K562 (cell line): Measurements from ENCODE around the gene KMT2E. TPM values are rescaled to one million over a fixed set of nuclear protein-coding genes. Genes with fewer than 3 reads are reported as not detected.

ENCODE experiments used
- ARID1B ChIP-seq: fragments of 450-650 bp; IDR thresholded peaks from 2 replicates; pipeline ENCODE4 v1.6.1; 2016; ENCODE audit warnings: antibody characterized with exemption, mild to moderate bottlenecking, inconsistent platforms
- ARNT ChIP-seq, 2 experiments: fragments of 450-650 bp; IDR thresholded peaks; 2 replicates each; pipeline ENCODE4 v1.6.1; 2016; ENCODE audit warnings: mild to moderate bottlenecking in 1 of 2
- ASH1L ChIP-seq: fragments of 450-650 bp; IDR thresholded peaks from 2 replicates; pipeline ENCODE4 v1.6.1; 2018; ENCODE audit warnings: borderline replicate concordance, mild to moderate bottlenecking, low read depth; ENCODE audit not compliant: partially characterized antibody
- CREB1 ChIP-seq, 2 experiments: sonication (generic) in 1 of 2; formaldehyde crosslinking in 1 of 2; IDR thresholded peaks; 2 replicates each; pipeline versions ENCODE4 v1.6.1 to v1.8.0; 2012 to 2022; ENCODE audit warnings: inconsistent platforms in 1 of 2, mild to moderate bottlenecking in 1 of 2, missing genetic modification reagents in 1 of 2, moderate library complexity in 1 of 2
- HMG20B ChIP-seq: fragments of 250-450 bp; sonication (Bioruptor Pico); IDR thresholded peaks from 2 replicates; pipeline ENCODE4 v1.5.0; 2021; ENCODE audit warnings: mild to moderate bottlenecking
- KLF1 ChIP-seq: fragments of 450-650 bp; IDR thresholded peaks from 2 replicates; pipeline ENCODE4 v1.6.1; 2016; ENCODE audit warnings: missing genetic modification characterization, missing compliant biosample characterization
- NFE2 ChIP-seq: IDR thresholded peaks from 2 replicates; pipeline ENCODE4 v1.6.1; 2014; ENCODE audit warnings: antibody characterized with exemption, low read depth
- NR0B1 ChIP-seq: fragments of 450-650 bp; IDR thresholded peaks from one replicate; pipeline ENCODE4 v1.6.1; 2018; ENCODE audit warnings: mild to moderate bottlenecking, moderate library complexity; ENCODE audit not compliant: partially characterized antibody
- RBM25 ChIP-seq: fragments of 200-400 bp; formaldehyde crosslinking; IDR thresholded peaks from 2 replicates; pipeline ENCODE4 v1.6.1; 2018; ENCODE audit warnings: low read length, low read depth, moderate library complexity; ENCODE audit not compliant: severe bottlenecking
- SETDB1 ChIP-seq: IDR thresholded peaks from one replicate; pipeline ENCODE4 v1.6.1; 2012; ENCODE audit warnings: low read length, control low read depth, inconsistent platforms
- SMAD3 ChIP-seq: fragments of 450-650 bp; formaldehyde crosslinking; conservative IDR thresholded peaks from 2 replicates; pipeline ENCODE4 v1.4.0; 2020; ENCODE audit warnings: mild to moderate bottlenecking
- SREBF2 ChIP-seq: sonication (generic); formaldehyde crosslinking; IDR thresholded peaks from 2 replicates; pipeline ENCODE4 v1.4.0; 2020; ENCODE audit warnings: mild to moderate bottlenecking, missing genetic modification reagents
- YY1 ChIP-seq, 3 experiments: IDR thresholded peaks; 2 replicates each; pipeline ENCODE4 v1.6.1; 2011; ENCODE audit warnings: low read length in 2 of 3, mild to moderate bottlenecking in 2 of 3, moderate library complexity in 2 of 3, borderline replicate concordance in 1 of 3, control low read depth in 1 of 3, low read depth in 1 of 3; ENCODE audit not compliant: insufficient read depth in 3 of 3, insufficient replicate concordance in 2 of 3, control insufficient read depth in 1 of 3, insufficient read length in 1 of 3; ENCODE audit errors: extremely low read depth in 1 of 3
- ZC3H8 ChIP-seq: fragments of 450-650 bp; IDR thresholded peaks from 2 replicates; pipeline ENCODE4 v1.6.1; 2017
- ZNF133 ChIP-seq: fragments of 250-450 bp; sonication (Bioruptor Pico); IDR thresholded peaks from 2 replicates; pipeline ENCODE4 v1.4.0; 2020; ENCODE audit warnings: mild to moderate bottlenecking
- ZNF384 ChIP-seq: IDR thresholded peaks from 2 replicates; pipeline ENCODE4 v1.6.1; 2012; ENCODE audit warnings: low read depth, low read length, improper control_type of control experiment
- ZNF407 ChIP-seq: fragments of 450-650 bp; IDR thresholded peaks from 2 replicates; pipeline ENCODE4 v1.6.1; 2016; ENCODE audit warnings: low read depth
- polyA plus RNA-seq, 8 experiments: library from polyadenylated mRNA; depleted of rRNA in 4 of 8; stranded (reverse) in 5 of 8; unstranded in 3 of 8; fragments of >200 nt; fragmentation: Nextera tagmentation in 2 of 8; fragmentation: Illumina TruSeq in 1 of 8; extraction: Ambion mirVana in 2 of 8; extraction: Trizol in 1 of 8; gene quantifications; 2 replicates each; pipeline versions ENCODE4 v1.2.1 to v1.2.3, GENCODE V29; 2011 to 2014; ENCODE audit warnings: inconsistent platforms in 1 of 8, missing spikeins in 1 of 8
- total RNA-seq, 7 experiments: library from RNA; depleted of rRNA in 6 of 7; stranded (reverse); fragments of >200 nt in 6 of 7; fragmentation: Illumina TruSeq in 2 of 7; extraction: Trizol in 2 of 7; gene quantifications; 2 replicates each; pipeline versions ENCODE4 v1.2.1 to v1.2.3, GENCODE V29; 2011 to 2021; ENCODE audit warnings: low replicate concordance in 1 of 7
- TF ChIP-seq, protein P1 (sequence below): fragments of 250-450 bp; sonication (Bioruptor Pico); IDR thresholded peaks from 2 replicates; pipeline ENCODE4 v1.8.0; 2021; ENCODE audit warnings: borderline replicate concordance, mild to moderate bottlenecking, moderate library complexity; ENCODE audit not compliant: poor library complexity, severe bottlenecking

KMT2E gene
- total and polyA plus RNA-seq, 9 of the 15 experiments (the other 6 are each of a cell fraction or from before 2014, with no cell fraction given): 8.9 to 55.3 (median 38.1) TPM

- TF ChIP-seq NR0B1: no peak
- no peak for TF ChIP-seq SREBF2 (CRISPR knock-in tag)
- no peak; the same call in 1 of the 2 replicates for TF ChIP-seq ZC3H8
- TF ChIP-seq ASH1L: peak; percentile 87
- TF ChIP-seq HMG20B: no peak
- TF ChIP-seq ZNF384: no peak
- TF ChIP-seq NFE2: peak; percentile 82
- TF ChIP-seq ARID1B: peak; percentile 91
- TF ChIP-seq ZNF133 (CRISPR knock-in tag): no peak
- TF ChIP-seq, protein P1, sequence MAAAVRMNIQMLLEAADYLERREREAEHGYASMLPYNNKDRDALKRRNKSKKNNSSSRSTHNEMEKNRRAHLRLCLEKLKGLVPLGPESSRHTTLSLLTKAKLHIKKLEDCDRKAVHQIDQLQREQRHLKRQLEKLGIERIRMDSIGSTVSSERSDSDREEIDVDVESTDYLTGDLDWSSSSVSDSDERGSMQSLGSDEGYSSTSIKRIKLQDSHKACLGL (CRISPR knock-in tag): no peak
- TF ChIP-seq CREB1 (IDR thresholded peaks at IDR 0.05): peak; percentile 70
- peak; percentile 85 for TF ChIP-seq CREB1 (CRISPR knock-in tag; IDR thresholded peaks at IDR 0.05)
- TF ChIP-seq KLF1 (tag): peak; percentile 85
- peak; percentile 84 to 90 for TF ChIP-seq ARNT (IDR thresholded peaks at IDR 0.05)
- no peak; the same call in 1 of the 2 replicates for TF ChIP-seq ZNF407
- TF ChIP-seq SMAD3 (CRISPR knock-in tag): peak; percentile 55; the same call in 1 of the 2 replicates
- TF ChIP-seq SETDB1: peak; percentile 89
- peak; percentile 50 for TF ChIP-seq RBM25
- TF ChIP-seq YY1 (IDR thresholded peaks at IDR 0.05; ENCODE audit: borderline replicate concordance in 1 of 3, control insufficient read depth in 1 of 3, extremely low read depth in 1 of 3, insufficient read depth in 3 of 3, insufficient read length in 1 of 3, insufficient replicate concordance in 2 of 3, low read depth in 1 of 3, low read length in 2 of 3): peak; percentile 93 to 97 (median 96)
Observed at GRCh38 chr7:105012503-105013220, 1.3 kb upstream of the KMT2E start (continued).
